DND-41 (cell line): ENCODE measurements around the gene PAM.

Experiments
- EZH2 ChIP-seq: IDR thresholded peaks from 3 replicates; pipeline ENCODE4 v1.6.1; 2012; ENCODE audit warnings: borderline replicate concordance, low read depth, mild to moderate bottlenecking, moderate library complexity, low read length, inconsistent platforms; ENCODE audit not compliant: severe bottlenecking
- TF ChIP-seq, protein P1 (sequence below): IDR thresholded peaks from 2 replicates; pipeline ENCODE4 v1.5.1; 2012; ENCODE audit warnings: borderline replicate concordance, low read length, moderate library complexity, mild to moderate bottlenecking; ENCODE audit not compliant: poor library complexity, severe bottlenecking; ENCODE audit errors: extremely low read depth

DNA sequence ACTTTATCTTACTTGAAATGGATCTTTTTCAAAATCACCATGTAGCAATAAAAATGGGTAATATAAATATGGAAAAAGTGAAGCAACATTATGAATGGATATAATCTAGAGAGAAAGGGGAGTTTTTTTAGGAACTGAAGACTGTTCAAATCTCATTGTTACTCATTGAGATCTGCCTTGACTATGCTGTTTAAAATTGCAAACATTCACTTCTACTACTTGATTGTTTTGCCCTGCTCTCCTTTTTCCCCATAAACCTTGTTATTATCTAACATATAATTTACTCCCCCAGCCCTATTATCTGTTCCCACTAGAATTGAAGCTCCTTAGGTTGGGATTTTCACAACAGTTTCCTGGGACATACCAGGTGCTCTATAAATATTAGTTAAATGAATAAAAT, 22.0 kb downstream of the PAM start:
- no peak for TF ChIP-seq EZH2
- TF ChIP-seq, protein P1, sequence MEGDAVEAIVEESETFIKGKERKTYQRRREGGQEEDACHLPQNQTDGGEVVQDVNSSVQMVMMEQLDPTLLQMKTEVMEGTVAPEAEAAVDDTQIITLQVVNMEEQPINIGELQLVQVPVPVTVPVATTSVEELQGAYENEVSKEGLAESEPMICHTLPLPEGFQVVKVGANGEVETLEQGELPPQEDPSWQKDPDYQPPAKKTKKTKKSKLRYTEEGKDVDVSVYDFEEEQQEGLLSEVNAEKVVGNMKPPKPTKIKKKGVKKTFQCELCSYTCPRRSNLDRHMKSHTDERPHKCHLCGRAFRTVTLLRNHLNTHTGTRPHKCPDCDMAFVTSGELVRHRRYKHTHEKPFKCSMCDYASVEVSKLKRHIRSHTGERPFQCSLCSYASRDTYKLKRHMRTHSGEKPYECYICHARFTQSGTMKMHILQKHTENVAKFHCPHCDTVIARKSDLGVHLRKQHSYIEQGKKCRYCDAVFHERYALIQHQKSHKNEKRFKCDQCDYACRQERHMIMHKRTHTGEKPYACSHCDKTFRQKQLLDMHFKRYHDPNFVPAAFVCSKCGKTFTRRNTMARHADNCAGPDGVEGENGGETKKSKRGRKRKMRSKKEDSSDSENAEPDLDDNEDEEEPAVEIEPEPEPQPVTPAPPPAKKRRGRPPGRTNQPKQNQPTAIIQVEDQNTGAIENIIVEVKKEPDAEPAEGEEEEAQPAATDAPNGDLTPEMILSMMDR: no peak
